ENCODE results near the gene MYMK.

MYMK gene

GRCh38 chr9:133470988-133471387 is 53.8 kb downstream of the MYMK start:
- Histone ChIP-seq H3K27ac (replicated peaks; ENCODE audit: low read length) (no peak overlapping the region), H4K91ac (ENCODE audit: low read depth, low read length, poor library complexity) (no peak overlapping the region), H3K9me3 (replicated peaks in 1 of 2; ENCODE audit: control insufficient read depth in 2 of 2, insufficient read depth in 1 of 2, low read depth in 1 of 2, low read length in 2 of 2) (no peaks in the 10 kb centered on the region), H2BK15ac (ENCODE audit: low read length) (no peak overlapping the region), H3K23ac (ENCODE audit: low read depth, low read length, poor library complexity) (peak overlapping the region; percentile 99), H2BK120ac (ENCODE audit: low read depth, low read length) (peak overlapping the region; percentile 47), H2BK12ac (ENCODE audit: low read length) (no peak overlapping the region), H3K4ac (ENCODE audit: low read length) (no peak overlapping the region), H3K36me3 (replicated peaks in 1 of 2; ENCODE audit: control insufficient read depth in 2 of 2, insufficient read depth in 2 of 2, low read length in 2 of 2) (peaks cover 13 to 61% of the 10 kb centered on the region in 2 donors), H3K79me1 (ENCODE audit: low read depth, low read length) (peaks cover 6% of the 10 kb centered on the region), H3K9ac (ENCODE audit: low read depth, low read length, poor library complexity) (no peak overlapping the region), H3K18ac (ENCODE audit: low read length) (no peak overlapping the region), H3K27me3 (ENCODE audit: control insufficient read depth in 3 of 3, insufficient read depth in 3 of 3, low read depth in 1 of 3, low read length in 3 of 3) (no peaks in the 10 kb centered on the region), H2AK5ac (ENCODE audit: low read depth, low read length) (no peak overlapping the region), H2AFZ (ENCODE audit: low read length) (no peak overlapping the region), H3K4me2 (ENCODE audit: insufficient read depth, low read length, poor library complexity, severe bottlenecking) (no peak overlapping the region), H3K4me1 (ENCODE audit: control insufficient read depth in 2 of 2, insufficient read depth in 1 of 2, low read depth in 1 of 2, low read length in 2 of 2) (peaks cover 0 to 1% of the 10 kb centered on the region in 2 donors), H3K4me3 (ENCODE audit: low read length in 2 of 2) (no peak overlapping the region), H2BK5ac (ENCODE audit: low read length) (peak overlapping the region; percentile 48), H4K8ac (ENCODE audit: low read depth, low read length) (no peak overlapping the region), H3K14ac (ENCODE audit: low read length) (no peak overlapping the region)
- DNase-seq (ENCODE audit: low spot score): no peak
- no CpG with 5 or more reads among the region's 7 CpGs for WGBS, 2 donors (ENCODE audit: extremely low coverage in 2 of 2, insufficient read length in 2 of 2, insufficient replicate concordance in 1 of 2)

DNA sequence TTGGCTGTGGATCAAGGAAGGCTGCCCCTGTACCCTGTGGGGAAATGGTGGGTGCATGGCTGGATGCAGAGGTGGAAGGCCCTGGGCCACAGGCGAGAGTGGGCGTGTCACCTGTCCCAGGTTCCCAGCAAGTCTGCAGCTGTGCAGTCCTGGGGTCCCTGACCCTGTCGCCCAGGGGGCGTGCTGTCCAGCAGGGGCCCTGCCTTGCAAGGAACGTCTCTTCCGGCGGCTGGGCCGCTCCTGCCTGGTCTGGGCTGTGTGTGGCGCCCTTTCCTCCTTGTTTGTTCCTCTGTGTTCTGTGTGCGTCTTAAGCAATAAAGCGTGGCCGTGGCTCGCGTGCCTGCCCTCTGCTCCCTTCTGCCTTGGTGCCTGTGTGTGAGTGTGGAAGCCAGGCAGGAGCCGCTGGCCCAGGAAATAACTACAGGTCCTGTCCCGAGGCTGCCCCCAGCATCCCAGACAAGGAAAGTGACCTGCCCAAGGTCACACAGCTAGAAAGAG is 54.3 kb downstream of the MYMK start:
- no peak overlapping the region for H2BK12ac ChIP-seq (ENCODE audit: low read length)
- peak overlapping the region; percentile 12 for H2BK5ac ChIP-seq (ENCODE audit: low read length)
- H2BK15ac ChIP-seq (ENCODE audit: low read length): no peak overlapping the region
- H2AK5ac ChIP-seq (ENCODE audit: low read depth, low read length): peak overlapping the region; percentile 56
- WGBS, 2 donors (ENCODE audit: extremely low coverage in 2 of 2, insufficient read length in 2 of 2, insufficient replicate concordance in 1 of 2): no CpG with 5 or more reads among the region's 16 CpGs
- peak overlapping the region; percentile 22 for H3K27ac ChIP-seq (replicated peaks; ENCODE audit: low read length)
- H3K79me1 ChIP-seq (ENCODE audit: low read depth, low read length): peaks cover 6% of the 10 kb centered on the region
- no peak overlapping the region for H2BK120ac ChIP-seq (ENCODE audit: low read depth, low read length)
- no peak overlapping the region for H3K9ac ChIP-seq (ENCODE audit: low read depth, low read length, poor library complexity)
- H3K36me3 ChIP-seq (replicated peaks in 1 of 2; ENCODE audit: control insufficient read depth in 2 of 2, insufficient read depth in 2 of 2, low read length in 2 of 2): peaks cover 10 to 61% of the 10 kb centered on the region in 2 donors
- no peak for DNase-seq (ENCODE audit: low spot score)
- H3K18ac ChIP-seq (ENCODE audit: low read length): peak overlapping the region; percentile 25
- no peak overlapping the region for H3K4me2 ChIP-seq (ENCODE audit: insufficient read depth, low read length, poor library complexity, severe bottlenecking)
- peaks cover 0 to 1% of the 10 kb centered on the region in 2 donors for H3K4me1 ChIP-seq (ENCODE audit: control insufficient read depth in 2 of 2, insufficient read depth in 1 of 2, low read depth in 1 of 2, low read length in 2 of 2)
- H3K27me3 ChIP-seq (ENCODE audit: control insufficient read depth in 3 of 3, insufficient read depth in 3 of 3, low read depth in 1 of 3, low read length in 3 of 3): no peaks in the 10 kb centered on the region
- H3K4ac ChIP-seq (ENCODE audit: low read length): peak overlapping the region; percentile 53
- peak overlapping the region; percentile 17 for H3K14ac ChIP-seq (ENCODE audit: low read length)
- H3K23ac ChIP-seq (ENCODE audit: low read depth, low read length, poor library complexity): peak overlapping the region; percentile 99
- H4K8ac ChIP-seq (ENCODE audit: low read depth, low read length): no peak overlapping the region
- H3K4me3 ChIP-seq (ENCODE audit: low read length in 2 of 2): peak overlapping the region in 1 of 2 donors; percentile 22
- no peak overlapping the region for H4K91ac ChIP-seq (ENCODE audit: low read depth, low read length, poor library complexity)
- H2AFZ ChIP-seq (ENCODE audit: low read length): no peak overlapping the region
- H3K9me3 ChIP-seq (replicated peaks in 1 of 2; ENCODE audit: control insufficient read depth in 2 of 2, insufficient read depth in 1 of 2, low read depth in 1 of 2, low read length in 2 of 2): no peaks in the 10 kb centered on the region

DNA sequence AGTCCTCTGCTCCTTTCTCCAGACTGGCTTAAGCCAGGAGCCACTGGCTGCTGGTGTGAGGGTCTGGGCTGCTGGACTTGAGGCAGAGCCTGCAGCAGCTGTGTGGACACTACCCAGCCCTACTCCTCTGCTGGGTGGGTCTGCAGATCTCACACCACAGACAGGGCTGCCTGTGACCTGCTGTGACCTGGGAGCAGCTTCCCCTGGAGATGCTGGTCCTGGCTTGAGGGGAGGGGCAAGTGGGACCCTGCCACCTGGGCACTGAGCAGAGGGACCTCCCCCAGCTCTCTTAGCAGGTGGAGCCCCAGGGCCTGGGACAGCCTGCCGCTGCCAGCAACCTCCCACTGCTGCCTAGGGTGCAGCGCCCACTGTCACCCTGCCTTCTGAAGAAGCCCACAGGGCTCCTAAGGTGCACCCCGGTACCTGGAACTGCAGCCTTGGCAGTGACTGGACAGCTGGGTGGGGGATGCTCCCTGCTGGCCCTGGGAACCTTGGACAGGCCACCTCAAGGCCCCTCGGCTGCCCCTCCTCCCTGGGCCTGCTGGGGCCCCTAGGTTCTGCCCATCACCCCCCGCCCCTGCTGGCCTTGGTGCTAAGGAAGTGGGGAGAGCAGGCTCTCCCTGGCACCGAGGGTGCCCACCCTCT is 55.9 kb downstream of the MYMK start:
- H2BK5ac ChIP-seq (ENCODE audit: low read length): no peak overlapping the region
- H2BK15ac ChIP-seq (ENCODE audit: low read length): no peak overlapping the region
- no peak overlapping the region for H3K9ac ChIP-seq (ENCODE audit: low read depth, low read length, poor library complexity)
- H3K36me3 ChIP-seq (replicated peaks in 1 of 2; ENCODE audit: control insufficient read depth in 2 of 2, insufficient read depth in 2 of 2, low read length in 2 of 2): peaks cover 9 to 59% of the 10 kb centered on the region in 2 donors
- H4K8ac ChIP-seq (ENCODE audit: low read depth, low read length): no peak overlapping the region
- H3K27ac ChIP-seq (replicated peaks; ENCODE audit: low read length): no peak overlapping the region
- peaks cover 12% of the 10 kb centered on the region for H3K79me1 ChIP-seq (ENCODE audit: low read depth, low read length)
- WGBS, 2 donors (ENCODE audit: extremely low coverage in 2 of 2, insufficient read length in 2 of 2, insufficient replicate concordance in 1 of 2): no CpG with 5 or more reads among the region's 6 CpGs
- peaks cover 0 to 1% of the 10 kb centered on the region in 2 donors for H3K4me1 ChIP-seq (ENCODE audit: control insufficient read depth in 2 of 2, insufficient read depth in 1 of 2, low read depth in 1 of 2, low read length in 2 of 2)
- no peaks in the 10 kb centered on the region for H3K27me3 ChIP-seq (ENCODE audit: control insufficient read depth in 3 of 3, insufficient read depth in 3 of 3, low read depth in 1 of 3, low read length in 3 of 3)
- no peak overlapping the region for H3K18ac ChIP-seq (ENCODE audit: low read length)
- no peak overlapping the region for H3K14ac ChIP-seq (ENCODE audit: low read length)
- H3K4me3 ChIP-seq (ENCODE audit: low read length in 2 of 2): no peak overlapping the region
- H3K4me2 ChIP-seq (ENCODE audit: insufficient read depth, low read length, poor library complexity, severe bottlenecking): no peak overlapping the region
- no peak overlapping the region for H2BK120ac ChIP-seq (ENCODE audit: low read depth, low read length)
- H2BK12ac ChIP-seq (ENCODE audit: low read length): no peak overlapping the region
- no peak for DNase-seq (ENCODE audit: low spot score)
- H4K91ac ChIP-seq (ENCODE audit: low read depth, low read length, poor library complexity): no peak overlapping the region
- H2AFZ ChIP-seq (ENCODE audit: low read length): no peak overlapping the region
- H3K9me3 ChIP-seq (replicated peaks in 1 of 2; ENCODE audit: control insufficient read depth in 2 of 2, insufficient read depth in 1 of 2, low read depth in 1 of 2, low read length in 2 of 2): no peaks in the 10 kb centered on the region
- H3K4ac ChIP-seq (ENCODE audit: low read length): no peak overlapping the region
- H2AK5ac ChIP-seq (ENCODE audit: low read depth, low read length): no peak overlapping the region
- peak overlapping the region; percentile 99 for H3K23ac ChIP-seq (ENCODE audit: low read depth, low read length, poor library complexity)

- Histone ChIP-seq H2BK12ac (ENCODE audit: low read length) (no peak overlapping the region), H3K14ac (ENCODE audit: low read length) (no peak overlapping the region), H2BK15ac (ENCODE audit: low read length) (no peak overlapping the region), H2AK5ac (ENCODE audit: low read depth, low read length) (no peak overlapping the region), H3K4me2 (ENCODE audit: insufficient read depth, low read length, poor library complexity, severe bottlenecking) (no peak overlapping the region), H3K27me3 (ENCODE audit: control insufficient read depth in 3 of 3, insufficient read depth in 3 of 3, low read depth in 1 of 3, low read length in 3 of 3) (no peaks in the 10 kb centered on the region), H2BK5ac (ENCODE audit: low read length) (no peak overlapping the region), H3K27ac (replicated peaks; ENCODE audit: low read length) (no peak overlapping the region), H3K4me3 (ENCODE audit: low read length in 2 of 2) (no peak overlapping the region), H3K9ac (ENCODE audit: low read depth, low read length, poor library complexity) (peak overlapping the region; percentile 7), H4K8ac (ENCODE audit: low read depth, low read length) (no peak overlapping the region), H3K4ac (ENCODE audit: low read length) (no peak overlapping the region), H3K18ac (ENCODE audit: low read length) (no peak overlapping the region), H3K23ac (ENCODE audit: low read depth, low read length, poor library complexity) (peak overlapping the region; percentile 13), H2BK120ac (ENCODE audit: low read depth, low read length) (no peak overlapping the region), H3K36me3 (replicated peaks in 1 of 2; ENCODE audit: control insufficient read depth in 2 of 2, insufficient read depth in 2 of 2, low read length in 2 of 2) (peaks cover 9 to 58% of the 10 kb centered on the region in 2 donors), H3K4me1 (ENCODE audit: control insufficient read depth in 2 of 2, insufficient read depth in 1 of 2, low read depth in 1 of 2, low read length in 2 of 2) (peaks cover 0 to 1% of the 10 kb centered on the region in 2 donors), H3K9me3 (replicated peaks in 1 of 2; ENCODE audit: control insufficient read depth in 2 of 2, insufficient read depth in 1 of 2, low read depth in 1 of 2, low read length in 2 of 2) (no peaks in the 10 kb centered on the region), H4K91ac (ENCODE audit: low read depth, low read length, poor library complexity) (no peak overlapping the region), H2AFZ (ENCODE audit: low read length) (no peak overlapping the region), H3K79me1 (ENCODE audit: low read depth, low read length) (peaks cover 15% of the 10 kb centered on the region)
- DNase-seq (ENCODE audit: low spot score): no peak
- WGBS, 2 donors (ENCODE audit: extremely low coverage in 2 of 2, insufficient read length in 2 of 2, insufficient replicate concordance in 1 of 2): no CpG with 5 or more reads among the region's 11 CpGs
Measured at GRCh38 chr9:133468374-133468773, 56.4 kb downstream of the MYMK start.
